ENCODE results near the gene NKAIN2.

NKAIN2 gene

DNA sequence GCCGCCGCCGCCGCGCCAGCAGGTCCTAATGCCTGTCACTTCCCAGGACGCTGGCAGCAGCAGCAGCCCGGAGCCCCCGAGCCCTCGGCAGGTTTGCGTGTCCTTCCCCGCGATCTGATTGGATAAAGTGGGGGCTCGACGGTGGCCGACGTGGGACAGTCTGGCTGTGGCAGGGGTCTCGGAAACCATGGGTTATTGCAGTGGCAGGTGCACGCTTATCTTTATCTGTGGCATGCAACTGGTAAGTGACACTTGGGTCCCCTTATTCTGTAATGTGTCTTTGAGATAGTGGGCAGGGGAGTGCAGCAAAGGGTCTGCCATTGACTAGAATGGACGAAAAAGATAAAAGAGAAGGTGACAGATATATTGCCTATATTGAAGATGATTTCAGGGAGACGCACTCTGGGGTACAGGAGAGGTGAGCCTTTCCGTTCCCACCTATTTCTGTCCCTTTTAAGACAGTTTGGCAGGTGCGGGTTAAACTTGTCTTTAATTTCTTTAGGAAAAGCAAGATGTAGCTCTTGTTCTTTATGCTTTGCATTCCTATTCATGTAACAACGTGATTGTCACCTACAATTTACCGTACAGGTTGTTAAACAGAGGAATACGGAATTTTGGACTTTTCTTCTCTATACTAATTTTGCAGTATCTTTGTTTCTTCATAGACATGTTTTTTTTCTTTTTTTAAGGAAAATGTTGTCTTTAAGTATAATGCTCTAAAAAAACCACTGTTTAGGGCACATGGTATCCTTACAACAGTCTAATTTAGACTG lies 535 bp downstream of the NKAIN2 start:
- no peak for TF ChIP-seq ZNF565 (CRISPR knock-in tag; conservative IDR thresholded peaks at IDR 0.05; ENCODE audit: low read depth)
- no peak for TF ChIP-seq SNAI2 (CRISPR knock-in tag; IDR thresholded peaks at IDR 0.05)
- TF ChIP-seq, protein P1, sequence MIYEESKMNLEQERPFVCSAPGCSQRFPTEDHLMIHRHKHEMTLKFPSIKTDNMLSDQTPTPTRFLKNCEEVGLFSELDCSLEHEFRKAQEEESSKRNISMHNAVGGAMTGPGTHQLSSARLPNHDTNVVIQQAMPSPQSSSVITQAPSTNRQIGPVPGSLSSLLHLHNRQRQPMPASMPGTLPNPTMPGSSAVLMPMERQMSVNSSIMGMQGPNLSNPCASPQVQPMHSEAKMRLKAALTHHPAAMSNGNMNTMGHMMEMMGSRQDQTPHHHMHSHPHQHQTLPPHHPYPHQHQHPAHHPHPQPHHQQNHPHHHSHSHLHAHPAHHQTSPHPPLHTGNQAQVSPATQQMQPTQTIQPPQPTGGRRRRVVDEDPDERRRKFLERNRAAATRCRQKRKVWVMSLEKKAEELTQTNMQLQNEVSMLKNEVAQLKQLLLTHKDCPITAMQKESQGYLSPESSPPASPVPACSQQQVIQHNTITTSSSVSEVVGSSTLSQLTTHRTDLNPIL (CRISPR knock-in tag; IDR thresholded peaks at IDR 0.05; ENCODE audit: low read depth) = no peak
- no peak for TF ChIP-seq CSDC2 (CRISPR knock-in tag; IDR thresholded peaks at IDR 0.05)
- TF ChIP-seq, protein P2, sequence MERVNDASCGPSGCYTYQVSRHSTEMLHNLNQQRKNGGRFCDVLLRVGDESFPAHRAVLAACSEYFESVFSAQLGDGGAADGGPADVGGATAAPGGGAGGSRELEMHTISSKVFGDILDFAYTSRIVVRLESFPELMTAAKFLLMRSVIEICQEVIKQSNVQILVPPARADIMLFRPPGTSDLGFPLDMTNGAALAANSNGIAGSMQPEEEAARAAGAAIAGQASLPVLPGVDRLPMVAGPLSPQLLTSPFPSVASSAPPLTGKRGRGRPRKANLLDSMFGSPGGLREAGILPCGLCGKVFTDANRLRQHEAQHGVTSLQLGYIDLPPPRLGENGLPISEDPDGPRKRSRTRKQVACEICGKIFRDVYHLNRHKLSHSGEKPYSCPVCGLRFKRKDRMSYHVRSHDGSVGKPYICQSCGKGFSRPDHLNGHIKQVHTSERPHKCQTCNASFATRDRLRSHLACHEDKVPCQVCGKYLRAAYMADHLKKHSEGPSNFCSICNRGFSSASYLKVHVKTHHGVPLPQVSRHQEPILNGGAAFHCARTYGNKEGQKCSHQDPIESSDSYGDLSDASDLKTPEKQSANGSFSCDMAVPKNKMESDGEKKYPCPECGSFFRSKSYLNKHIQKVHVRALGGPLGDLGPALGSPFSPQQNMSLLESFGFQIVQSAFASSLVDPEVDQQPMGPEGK (CRISPR knock-in tag; IDR thresholded peaks at IDR 0.05; ENCODE audit: borderline replicate concordance) = no peak
- no peak for ATAC-seq

- no peak for TF ChIP-seq ZC3H10 (CRISPR knock-in tag; IDR thresholded peaks at IDR 0.05)
- no peak for TF ChIP-seq TOX (CRISPR knock-in tag; IDR thresholded peaks at IDR 0.05; ENCODE audit: borderline replicate concordance)
- TF ChIP-seq, protein P3, sequence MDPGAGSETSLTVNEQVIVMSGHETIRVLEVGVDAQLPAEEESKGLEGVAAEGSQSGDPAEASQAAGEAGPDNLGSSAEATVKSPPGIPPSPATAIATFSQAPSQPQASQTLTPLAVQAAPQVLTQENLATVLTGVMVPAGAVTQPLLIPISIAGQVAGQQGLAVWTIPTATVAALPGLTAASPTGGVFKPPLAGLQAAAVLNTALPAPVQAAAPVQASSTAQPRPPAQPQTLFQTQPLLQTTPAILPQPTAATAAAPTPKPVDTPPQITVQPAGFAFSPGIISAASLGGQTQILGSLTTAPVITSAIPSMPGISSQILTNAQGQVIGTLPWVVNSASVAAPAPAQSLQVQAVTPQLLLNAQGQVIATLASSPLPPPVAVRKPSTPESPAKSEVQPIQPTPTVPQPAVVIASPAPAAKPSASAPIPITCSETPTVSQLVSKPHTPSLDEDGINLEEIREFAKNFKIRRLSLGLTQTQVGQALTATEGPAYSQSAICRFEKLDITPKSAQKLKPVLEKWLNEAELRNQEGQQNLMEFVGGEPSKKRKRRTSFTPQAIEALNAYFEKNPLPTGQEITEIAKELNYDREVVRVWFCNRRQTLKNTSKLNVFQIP (CRISPR knock-in tag; IDR thresholded peaks at IDR 0.05; ENCODE audit: borderline replicate concordance, low read depth) = no peak
- TF ChIP-seq ZFP30 (CRISPR knock-in tag; IDR thresholded peaks at IDR 0.05) = no peak
- no peak for TF ChIP-seq TCF4 (CRISPR knock-in tag; IDR thresholded peaks at IDR 0.05; ENCODE audit: borderline replicate concordance)
- no peak for TF ChIP-seq ARNTL (CRISPR knock-in tag; IDR thresholded peaks at IDR 0.05; ENCODE audit: borderline replicate concordance, low read depth)
- no peak for TF ChIP-seq ESRRG (CRISPR knock-in tag; IDR thresholded peaks at IDR 0.05)
- no peak for TF ChIP-seq ZNF70 (CRISPR knock-in tag; IDR thresholded peaks at IDR 0.05)
- no peak for TF ChIP-seq TSHZ2 (CRISPR knock-in tag; IDR thresholded peaks at IDR 0.05)
- TF ChIP-seq SNAI2 (CRISPR knock-in tag; IDR thresholded peaks at IDR 0.05) = no peak
- no peak for TF ChIP-seq ZFP3 (CRISPR knock-in tag; IDR thresholded peaks at IDR 0.05)
- TF ChIP-seq CSDC2 (CRISPR knock-in tag; IDR thresholded peaks at IDR 0.05) = no peak
- TF ChIP-seq, protein P4, sequence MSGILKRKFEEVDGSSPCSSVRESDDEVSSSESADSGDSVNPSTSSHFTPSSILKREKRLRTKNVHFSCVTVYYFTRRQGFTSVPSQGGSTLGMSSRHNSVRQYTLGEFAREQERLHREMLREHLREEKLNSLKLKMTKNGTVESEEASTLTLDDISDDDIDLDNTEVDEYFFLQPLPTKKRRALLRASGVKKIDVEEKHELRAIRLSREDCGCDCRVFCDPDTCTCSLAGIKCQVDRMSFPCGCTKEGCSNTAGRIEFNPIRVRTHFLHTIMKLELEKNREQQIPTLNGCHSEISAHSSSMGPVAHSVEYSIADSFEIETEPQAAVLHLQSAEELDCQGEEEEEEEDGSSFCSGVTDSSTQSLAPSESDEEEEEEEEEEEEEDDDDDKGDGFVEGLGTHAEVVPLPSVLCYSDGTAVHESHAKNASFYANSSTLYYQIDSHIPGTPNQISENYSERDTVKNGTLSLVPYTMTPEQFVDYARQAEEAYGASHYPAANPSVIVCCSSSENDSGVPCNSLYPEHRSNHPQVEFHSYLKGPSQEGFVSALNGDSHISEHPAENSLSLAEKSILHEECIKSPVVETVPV (CRISPR knock-in tag; IDR thresholded peaks at IDR 0.05) = no peak
- no peak for TF ChIP-seq ISL1 (CRISPR knock-in tag; IDR thresholded peaks at IDR 0.05)
- no peak for TF ChIP-seq GLIS3 (CRISPR knock-in tag; IDR thresholded peaks at IDR 0.05)
- no peak for TF ChIP-seq BACH2 (CRISPR knock-in tag; IDR thresholded peaks at IDR 0.05; ENCODE audit: borderline replicate concordance)
- TF ChIP-seq, protein P2 (CRISPR knock-in tag; IDR thresholded peaks at IDR 0.05; ENCODE audit: borderline replicate concordance) = no peak
- no peak for TF ChIP-seq OSR1 (CRISPR knock-in tag; IDR thresholded peaks at IDR 0.05)
- no peak for TF ChIP-seq ZNF565 (CRISPR knock-in tag; conservative IDR thresholded peaks at IDR 0.05; ENCODE audit: low read depth)
- ATAC-seq = no peak
Measured at GRCh38 chr6:123804787-123805540, 1.3 kb downstream of the NKAIN2 start.
